Measurements from ENCODE around the gene MEI1. TPM values are rescaled to one million over a fixed set of nuclear protein-coding genes. Genes with fewer than 3 reads are reported as not detected.
"Not testable (repeated sequence)": the region's sequence is repeated elsewhere in the genome, so short reads cannot be mapped to it uniquely, and the experiment has no call there.

MEI1 gene
- total RNA-seq, 1 donor from 2014 or later, result 35.5 TPM

GRCh38 chr22:41733241-41733640, 33.9 kb downstream of the MEI1 start:
- intact Hi-C loops (cut with micrococcal nuclease), result not testable (repeated sequence)

GRCh38 chr22:41739576-41739975, 40.3 kb downstream of the MEI1 start:
- intact Hi-C loops (cut with micrococcal nuclease), result no loop called here

GRCh38 chr22:41742918-41743317, 43.6 kb downstream of the MEI1 start:
- intact Hi-C loops (cut with micrococcal nuclease), result no loop called here

- intact Hi-C loops (cut with micrococcal nuclease), result loop anchor here (1.0 to 5.0 kb wide), 5 partner anchors 35 to 195 kb away; partner anchors contain the start of gene CCDC134
Measured at GRCh38 chr22:41745968-41746367, 46.7 kb downstream of the MEI1 start.

- intact Hi-C loops (cut with micrococcal nuclease), result loop anchor here (1.0 to 5.0 kb wide), 5 partner anchors 34 to 195 kb away; partner anchors contain the start of gene CCDC134
Measured at GRCh38 chr22:41746567-41747400, 47.5 kb downstream of the MEI1 start.

GRCh38 chr22:41752011-41752970, 53.0 kb downstream of the MEI1 start:
- intact Hi-C loops (cut with micrococcal nuclease), result no loop called here

GRCh38 chr22:41753984-41754383, 54.7 kb downstream of the MEI1 start:
- intact Hi-C loops (cut with micrococcal nuclease), result no loop called here

GRCh38 chr22:41757502-41757901, 58.2 kb downstream of the MEI1 start:
- intact Hi-C loops (cut with micrococcal nuclease), result no loop called here

- intact Hi-C loops (cut with micrococcal nuclease), result no loop called here
Measured at GRCh38 chr22:41758231-41758630, 58.9 kb downstream of the MEI1 start.

- intact Hi-C loops (cut with micrococcal nuclease), result no loop called here
Measured at GRCh38 chr22:41762980-41763779, 63.9 kb downstream of the MEI1 start.

- intact Hi-C loops (cut with micrococcal nuclease), result no loop called here
Measured at GRCh38 chr22:41766476-41766875, 67.2 kb downstream of the MEI1 start.

GRCh38 chr22:41768430-41768829, 69.1 kb downstream of the MEI1 start:
- intact Hi-C loops (cut with micrococcal nuclease), result no loop called here

GRCh38 chr22:41770715-41771468, 71.6 kb downstream of the MEI1 start:
- intact Hi-C loops (cut with micrococcal nuclease), result no loop called here

GRCh38 chr22:41772198-41772597, 72.9 kb downstream of the MEI1 start:
- intact Hi-C loops (cut with micrococcal nuclease), result no loop called here

- intact Hi-C loops (cut with micrococcal nuclease), result no loop called here
Measured at GRCh38 chr22:41772645-41773044, 73.3 kb downstream of the MEI1 start.

- intact Hi-C loops (cut with micrococcal nuclease), result no loop called here
Measured at GRCh38 chr22:41775338-41775737, 76.0 kb downstream of the MEI1 start.

- intact Hi-C loops (cut with micrococcal nuclease), result no loop called here
Measured at GRCh38 chr22:41775976-41776375, 76.7 kb downstream of the MEI1 start.

- intact Hi-C loops (cut with micrococcal nuclease), result no loop called here
Measured at GRCh38 chr22:41776381-41776780, 77.1 kb downstream of the MEI1 start.

GRCh38 chr22:41777749-41778425, 78.6 kb downstream of the MEI1 start:
- intact Hi-C loops (cut with micrococcal nuclease), result no loop called here
